ENCODE data around the gene SPIRE1. TPM values are rescaled to one million over a fixed set of nuclear protein-coding genes. Genes with fewer than 3 reads are reported as not detected.
"Not testable (repeated sequence)": the region's sequence is repeated elsewhere in the genome, so short reads cannot be mapped to it uniquely, and the experiment has no call there.

The SPIRE1 gene
- total RNA-seq, 4 donors from 2014 or later, result 4.7 to 49.5 (median 7.1) TPM

GRCh38 chr18:12420821-12421421, 237.0 kb downstream of the SPIRE1 start:
- Histone ChIP-seq H3K4me1 (peaks cover 0 to 9% (median 2%) of the 10 kb centered on the region in 4 donors), H3K4me3 (peak overlapping the region; percentile 42 to 66 (median 56)), H3K9me3 (no peaks in the 10 kb centered on the region), H3K36me3 (no peaks in the 10 kb centered on the region), H3K27ac (no peak overlapping the region), H3K27me3 (no peaks in the 10 kb centered on the region)
- DNase-seq, result no peak
- TF ChIP-seq POLR2A (IDR thresholded peaks at IDR 0.05), result no peak
- no peak for TF ChIP-seq CTCF (IDR thresholded peaks at IDR 0.05)

DNA sequence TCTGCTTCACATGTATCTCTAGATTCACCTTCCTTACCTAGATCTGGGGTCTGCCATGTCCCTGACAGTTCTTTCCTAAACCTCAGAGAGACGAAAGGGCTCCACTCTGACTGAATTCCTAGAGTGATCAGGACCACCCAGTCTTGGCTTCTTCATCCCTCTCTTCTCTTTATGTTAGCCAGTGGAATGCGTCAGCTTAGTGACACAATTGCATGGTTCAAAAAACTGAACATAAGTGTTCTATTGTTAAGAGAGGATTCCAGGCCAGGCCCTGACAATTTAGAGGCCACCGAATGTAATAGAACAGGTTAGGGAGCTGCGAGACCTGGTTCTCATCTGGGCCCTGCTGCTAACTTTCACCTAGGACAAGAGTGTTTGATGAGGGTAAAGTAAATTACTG, 240.2 kb downstream of the SPIRE1 start:
- no peak overlapping the region for H3K4me3 ChIP-seq
- TF ChIP-seq CTCF (IDR thresholded peaks at IDR 0.05), result no peak
- no peak for TF ChIP-seq POLR2A (IDR thresholded peaks at IDR 0.05)
- no peaks in the 10 kb centered on the region for H3K9me3 ChIP-seq
- H3K27me3 ChIP-seq, result no peaks in the 10 kb centered on the region
- no peaks in the 10 kb centered on the region for H3K36me3 ChIP-seq
- no peak for DNase-seq
- no peak overlapping the region for H3K27ac ChIP-seq
- H3K4me1 ChIP-seq, result peaks cover 0 to 9% (median 2%) of the 10 kb centered on the region in 4 donors

DNA sequence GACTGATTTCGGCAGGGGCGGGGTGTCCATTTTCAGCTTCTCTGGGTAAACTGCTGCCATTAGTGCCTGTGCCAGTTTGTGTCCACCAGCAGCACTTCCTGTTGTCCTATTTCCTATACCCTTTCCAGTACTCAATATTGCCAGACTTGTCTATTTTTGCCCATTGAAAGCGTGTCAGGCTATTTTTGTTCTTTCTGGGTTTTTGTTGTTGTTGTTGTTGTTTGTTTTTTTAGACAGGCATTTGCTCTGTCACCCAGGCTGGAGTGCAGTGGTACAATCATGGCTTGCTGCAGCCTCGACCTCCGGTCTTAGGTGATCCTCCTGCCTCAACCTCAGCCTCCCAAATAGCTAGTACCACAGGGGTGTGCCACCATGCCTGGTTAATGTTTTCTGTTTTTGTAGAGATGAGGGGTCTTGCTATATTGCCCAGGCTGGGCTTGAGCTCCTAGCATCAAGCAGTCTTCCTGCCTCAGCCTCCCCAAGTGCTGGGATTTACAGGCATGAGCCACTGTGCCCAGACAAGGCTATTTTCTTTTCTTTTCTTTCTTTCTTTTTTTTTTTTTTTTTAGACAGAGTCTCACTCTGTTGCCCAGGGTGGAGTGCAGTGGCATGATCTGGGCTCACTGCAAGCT, 241.7 kb downstream of the SPIRE1 start:
- Histone ChIP-seq H3K36me3 (no peaks in the 10 kb centered on the region), H3K9me3 (no peaks in the 10 kb centered on the region), H3K27me3 (no peaks in the 10 kb centered on the region), H3K4me1 (peaks cover 0 to 9% (median 2%) of the 10 kb centered on the region in 4 donors), H3K4me3 (no peak overlapping the region), H3K27ac (peak overlapping the region in 1 of 4 donors; percentile 41)
- no peak for DNase-seq
- TF ChIP-seq CTCF (IDR thresholded peaks at IDR 0.05) (no peak), POLR2A (IDR thresholded peaks at IDR 0.05) (no peak)

GRCh38 chr18:12411456-12411855, 246.5 kb downstream of the SPIRE1 start:
- H3K27ac ChIP-seq, result no peak overlapping the region
- no peak for TF ChIP-seq POLR2A (IDR thresholded peaks at IDR 0.05)
- no peak for TF ChIP-seq CTCF (IDR thresholded peaks at IDR 0.05)
- H3K27me3 ChIP-seq, result no peaks in the 10 kb centered on the region
- DNase-seq, result no peak
- H3K9me3 ChIP-seq, result no peaks in the 10 kb centered on the region
- H3K4me1 ChIP-seq, result peaks cover 0 to 5% (median 2%) of the 10 kb centered on the region in 4 donors
- no peaks in the 10 kb centered on the region for H3K36me3 ChIP-seq
- H3K4me3 ChIP-seq, result no peak overlapping the region

DNA sequence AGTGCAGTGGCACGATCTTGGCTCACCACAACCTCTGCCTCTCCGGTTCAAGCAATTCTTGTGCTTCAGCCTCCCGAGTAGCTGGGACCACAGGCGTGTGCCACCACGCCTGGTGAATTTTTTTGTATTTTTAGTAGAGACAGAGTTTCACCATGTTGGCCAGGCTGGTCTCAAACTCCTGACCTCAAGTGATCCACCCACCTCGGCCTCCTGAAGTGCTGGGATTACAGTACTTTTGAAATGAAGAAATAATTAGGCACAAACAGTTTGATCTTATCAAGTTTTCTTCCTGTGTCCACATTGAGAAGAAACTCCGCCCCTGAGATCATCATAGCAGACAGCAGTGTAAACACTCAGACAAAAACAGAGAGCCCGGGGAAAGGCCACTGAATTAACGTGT, 247.2 kb downstream of the SPIRE1 start:
- H3K4me1 ChIP-seq, H3K4me3 ChIP-seq, H3K27me3 ChIP-seq, H3K36me3 ChIP-seq, H3K27ac ChIP-seq, H3K9me3 ChIP-seq, DNase-seq: not testable (repeated sequence)

- H3K27me3 ChIP-seq, result no peaks in the 10 kb centered on the region
- no peak overlapping the region for H3K27ac ChIP-seq
- no peak for DNase-seq
- TF ChIP-seq CTCF (IDR thresholded peaks at IDR 0.05) (no peak), POLR2A (IDR thresholded peaks at IDR 0.05) (no peak)
- H3K4me3 ChIP-seq, result no peak overlapping the region
- H3K4me1 ChIP-seq, result peaks cover 0 to 6% (median 4%) of the 10 kb centered on the region in 4 donors
- no peaks in the 10 kb centered on the region for H3K36me3 ChIP-seq
- no peaks in the 10 kb centered on the region for H3K9me3 ChIP-seq
These were observed 247.8 kb downstream of the SPIRE1 start for GRCh38 chr18:12410081-12410481.

All from Peyer's patch (tissue), 4 donors.